ENCODE measurements around the gene NEDD4L. TPM values are rescaled to one million over a fixed set of nuclear protein-coding genes. Genes with fewer than 3 reads are reported as not detected.

The NEDD4L gene
- total RNA-seq, 1 donor from 2014 or later, result 41.1 TPM

GRCh38 chr18:58215011-58215410, 171.0 kb downstream of the NEDD4L start:
- no peaks in the 10 kb centered on the region for H3K36me3 Mint-ChIP-seq (ENCODE audit: unreplicated experiment)
- H3K27me3 Mint-ChIP-seq (ENCODE audit: unreplicated experiment), result no peaks in the 10 kb centered on the region
- no peaks in the 10 kb centered on the region for H3K9me3 Mint-ChIP-seq (ENCODE audit: unreplicated experiment)
- DNase-seq (ENCODE audit: extremely low spot score, unreplicated experiment), result no peak
- TF ChIP-seq CTCF (IDR thresholded peaks at IDR 0.05), result no peak
- H3K27ac Mint-ChIP-seq (ENCODE audit: unreplicated experiment), result peak overlapping the region; percentile 59
- peaks cover 39% of the 10 kb centered on the region for H3K4me1 Mint-ChIP-seq (ENCODE audit: unreplicated experiment)
- no peak overlapping the region for H3K4me3 Mint-ChIP-seq (ENCODE audit: unreplicated experiment)

- no peak for TF ChIP-seq CTCF (IDR thresholded peaks at IDR 0.05)
- no peaks in the 10 kb centered on the region for H3K36me3 Mint-ChIP-seq (ENCODE audit: unreplicated experiment)
- H3K27me3 Mint-ChIP-seq (ENCODE audit: unreplicated experiment), result no peaks in the 10 kb centered on the region
- H3K4me1 Mint-ChIP-seq (ENCODE audit: unreplicated experiment), result peaks cover 46% of the 10 kb centered on the region
- H3K4me3 Mint-ChIP-seq (ENCODE audit: unreplicated experiment), result no peak overlapping the region
- DNase-seq (ENCODE audit: extremely low spot score, unreplicated experiment), result no peak
- H3K27ac Mint-ChIP-seq (ENCODE audit: unreplicated experiment), result no peak overlapping the region
- H3K9me3 Mint-ChIP-seq (ENCODE audit: unreplicated experiment), result no peaks in the 10 kb centered on the region
Measured at GRCh38 chr18:58216071-58216481, 172.1 kb downstream of the NEDD4L start.

- Mint-ChIP-seq H3K4me1 (ENCODE audit: unreplicated experiment) (peaks cover 55% of the 10 kb centered on the region), H3K27ac (ENCODE audit: unreplicated experiment) (no peak overlapping the region), H3K4me3 (ENCODE audit: unreplicated experiment) (no peak overlapping the region), H3K9me3 (ENCODE audit: unreplicated experiment) (no peaks in the 10 kb centered on the region), H3K27me3 (ENCODE audit: unreplicated experiment) (no peaks in the 10 kb centered on the region), H3K36me3 (ENCODE audit: unreplicated experiment) (no peaks in the 10 kb centered on the region)
- no peak for TF ChIP-seq CTCF (IDR thresholded peaks at IDR 0.05)
- no peak for DNase-seq (ENCODE audit: extremely low spot score, unreplicated experiment)
Measured at GRCh38 chr18:58217052-58217451, 173.0 kb downstream of the NEDD4L start.

- no peak for DNase-seq (ENCODE audit: extremely low spot score, unreplicated experiment)
- no peaks in the 10 kb centered on the region for H3K36me3 Mint-ChIP-seq (ENCODE audit: unreplicated experiment)
Measured at GRCh38 chr18:58218117-58218516, 174.1 kb downstream of the NEDD4L start.

GRCh38 chr18:58221060-58221725, 177.2 kb downstream of the NEDD4L start:
- Mint-ChIP-seq H3K4me3 (ENCODE audit: unreplicated experiment) (peak overlapping the region; percentile 78), H3K27ac (ENCODE audit: unreplicated experiment) (peak overlapping the region; percentile 96), H3K36me3 (ENCODE audit: unreplicated experiment) (no peaks in the 10 kb centered on the region), H3K4me1 (ENCODE audit: unreplicated experiment) (peaks cover 77% of the 10 kb centered on the region), H3K27me3 (ENCODE audit: unreplicated experiment) (no peaks in the 10 kb centered on the region), H3K9me3 (ENCODE audit: unreplicated experiment) (no peaks in the 10 kb centered on the region)
- no peak for DNase-seq (ENCODE audit: extremely low spot score, unreplicated experiment)
- TF ChIP-seq CTCF (IDR thresholded peaks at IDR 0.05), result no peak

More at GRCh38 chr18:58218117-58218516, 174.1 kb downstream of the NEDD4L start:
- no peaks in the 10 kb centered on the region for H3K27me3 Mint-ChIP-seq (ENCODE audit: unreplicated experiment)
- peaks cover 65% of the 10 kb centered on the region for H3K4me1 Mint-ChIP-seq (ENCODE audit: unreplicated experiment)
- peak overlapping the region; percentile 60 for H3K27ac Mint-ChIP-seq (ENCODE audit: unreplicated experiment)
- no peaks in the 10 kb centered on the region for H3K9me3 Mint-ChIP-seq (ENCODE audit: unreplicated experiment)
- H3K4me3 Mint-ChIP-seq (ENCODE audit: unreplicated experiment), result no peak overlapping the region
- no peak for TF ChIP-seq CTCF (IDR thresholded peaks at IDR 0.05)
